GM18867 (cell line): ENCODE measurements around the gene DGKD.
"Not testable (repeated sequence)": the region's sequence is repeated elsewhere in the genome, so short reads cannot be mapped to it uniquely, and the experiment has no call there.

Experiments used
- ATAC-seq: cut with Tn5 transposase; IDR thresholded peaks from one replicate; pipeline ENCODE4 v1.9.1; 2021; ENCODE audit warnings: mild to moderate bottlenecking, moderate library complexity; ENCODE audit not compliant: unreplicated experiment

Gene DGKD

GRCh38 chr2:233353769-233354499 lies at the start of gene DGKD:
Gene DGKD (plus strand): TSS chr2:233354494. CDS start chr2:233354519, 25 bp downstream.
- ATAC-seq: peak; percentile 59

GRCh38 chr2:233307565-233307964 lies 46.7 kb upstream of the DGKD start, which contains the start of gene SAG:
Gene SAG (plus strand): TSS chr2:233307816. CDS start chr2:233309190, 1,374 bp downstream.
- no peak for ATAC-seq

GRCh38 chr2:233311241-233311926 lies 42.9 kb upstream of the DGKD start:
- ATAC-seq: no peak

GRCh38 chr2:233312874-233313273 lies 41.4 kb upstream of the DGKD start:
- peak; percentile 44 for ATAC-seq

GRCh38 chr2:233314180-233314925 lies 39.9 kb upstream of the DGKD start:
- ATAC-seq: no peak

GRCh38 chr2:233317196-233317943 lies 36.9 kb upstream of the DGKD start:
- ATAC-seq: no peak

GRCh38 chr2:233319256-233319655 lies 35.0 kb upstream of the DGKD start:
- ATAC-seq: no peak

- no peak for ATAC-seq
Measured at GRCh38 chr2:233320470-233320869, 33.8 kb upstream of the DGKD start.

- ATAC-seq: no peak
Measured at GRCh38 chr2:233321166-233321565, 33.1 kb upstream of the DGKD start.

GRCh38 chr2:233323851-233324250 lies 30.4 kb upstream of the DGKD start:
- no peak for ATAC-seq

- no peak for ATAC-seq
Measured at GRCh38 chr2:233325256-233325655, 29.0 kb upstream of the DGKD start.

GRCh38 chr2:233325814-233326213 lies 28.5 kb upstream of the DGKD start:
- no peak for ATAC-seq

GRCh38 chr2:233326500-233326899 lies 27.8 kb upstream of the DGKD start:
- ATAC-seq: no peak

- ATAC-seq: no peak
Measured at GRCh38 chr2:233328922-233329321, 25.4 kb upstream of the DGKD start.

GRCh38 chr2:233329489-233330135 lies 24.7 kb upstream of the DGKD start:
- no peak for ATAC-seq

- peak; percentile 87 for ATAC-seq
Measured at GRCh38 chr2:233331536-233331935, 22.8 kb upstream of the DGKD start.

GRCh38 chr2:233332125-233332524 lies 22.2 kb upstream of the DGKD start:
- ATAC-seq: no peak

GRCh38 chr2:233334915-233335314 lies 19.4 kb upstream of the DGKD start:
- ATAC-seq: no peak

- ATAC-seq: not testable (repeated sequence)
Measured at GRCh38 chr2:233336091-233336490, 18.2 kb upstream of the DGKD start.

- ATAC-seq: no peak
Measured at GRCh38 chr2:233336541-233336940, 17.8 kb upstream of the DGKD start.
